Measurements from ENCODE around the gene COA8. TPM values are rescaled to one million over a fixed set of nuclear protein-coding genes. Genes with fewer than 3 reads are reported as not detected.

Gene COA8
- total and polyA plus RNA-seq, 2 donors (not counting 3 experiments of a cell fraction or from before 2014, with no cell fraction given) = 19.1 to 46.4 TPM

DNA sequence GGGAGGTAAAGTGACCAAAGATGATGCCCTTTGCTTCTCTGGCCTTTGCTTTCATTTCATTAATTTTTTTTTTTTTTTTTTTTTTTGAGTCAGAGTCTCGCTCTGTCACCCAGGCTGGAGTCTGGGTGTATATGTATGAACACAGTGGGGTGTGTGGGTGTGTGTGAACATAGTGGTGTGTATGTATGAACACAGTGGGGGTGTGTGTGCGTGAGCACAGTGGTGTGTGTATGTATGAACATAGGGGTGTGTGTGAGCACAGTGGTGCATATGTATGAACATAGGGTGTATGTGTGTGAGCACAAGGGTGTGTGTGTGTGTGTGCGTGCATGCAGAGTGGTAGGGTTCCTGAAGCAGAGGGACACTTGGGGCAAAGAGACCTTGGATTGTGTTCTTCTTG is 75.8 kb downstream of the COA8 start:
- Histone ChIP-seq H3K27ac (ENCODE audit: insufficient read depth, low read depth, low read length) (no peak overlapping the region), H3K36me3 (ENCODE audit: control insufficient read depth in 2 of 2, extremely low read depth in 1 of 2, insufficient read depth in 2 of 2, low read length in 2 of 2) (peaks cover 1 to 6% of the 10 kb centered on the region in 2 experiments), H2AFZ (ENCODE audit: low read depth, low read length) (no peak overlapping the region), H3K27me3 (ENCODE audit: control insufficient read depth in 2 of 2, insufficient read depth in 2 of 2, low read length in 2 of 2) (no peaks in the 10 kb centered on the region), H3K4me2 (ENCODE audit: insufficient read depth, low read length) (no peak overlapping the region), H3K4me1 (ENCODE audit: control insufficient read depth, extremely low read depth, insufficient read depth, low read length) (no peaks in the 10 kb centered on the region), H3K4me3 (replicated peaks in 1 of 3; ENCODE audit: insufficient read depth in 1 of 3, low read depth in 1 of 3, low read length in 3 of 3) (no peak overlapping the region), H3K79me2 (ENCODE audit: control insufficient read depth, insufficient read depth, low read length) (peaks cover 95% of the 10 kb centered on the region), H3K9ac (replicated peaks; ENCODE audit: extremely low read depth, insufficient read depth, low read length) (no peak overlapping the region), H4K20me1 (replicated peaks; ENCODE audit: control insufficient read depth, extremely low read depth, insufficient read depth, low read length) (peaks cover 8% of the 10 kb centered on the region), H3K9me3 (replicated peaks; ENCODE audit: control insufficient read depth, insufficient read depth, low read length) (no peaks in the 10 kb centered on the region), H3K9me1 (replicated peaks; ENCODE audit: control insufficient read depth, extremely low read depth, insufficient read depth, low read length) (no peaks in the 10 kb centered on the region)
- DNase-seq (ENCODE audit: low read depth, low spot score) = no peak
- intact Hi-C loops (cut with micrococcal nuclease) = no loop called here
- dilution Hi-C loops (cut with MboI; ENCODE audit: extremely low pct_ligation_motif_present, low sequenced_read_pairs) = no loop called here
- POLR2A ChIA-PET = no interaction called here
- no TSS peak for BruUV-seq (replicated peaks)
- TF ChIP-seq, protein P1, sequence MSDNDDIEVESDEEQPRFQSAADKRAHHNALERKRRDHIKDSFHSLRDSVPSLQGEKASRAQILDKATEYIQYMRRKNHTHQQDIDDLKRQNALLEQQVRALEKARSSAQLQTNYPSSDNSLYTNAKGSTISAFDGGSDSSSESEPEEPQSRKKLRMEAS (IDR thresholded peaks at IDR 0.05; ENCODE audit: insufficient read depth, insufficient read length) = no peak
- TF ChIP-seq GATA2 (IDR thresholded peaks at IDR 0.05; ENCODE audit: insufficient read depth, insufficient read length, low read depth, low read length) (no peak), CTCF (IDR thresholded peaks at IDR 0.05; ENCODE audit: extremely low read depth in 1 of 2, insufficient read depth in 1 of 2, low read depth in 1 of 2, low read length in 2 of 2) (no peak), MYC (IDR thresholded peaks at IDR 0.05; ENCODE audit: low read depth, low read length) (no peak), EZH2 (IDR thresholded peaks at IDR 0.05; ENCODE audit: borderline replicate concordance, low read depth, low read length, severe bottlenecking) (no peak), JUN (IDR thresholded peaks at IDR 0.05; ENCODE audit: borderline replicate concordance, insufficient read depth, insufficient read length, low read depth) (no peak), POLR2A (IDR thresholded peaks at IDR 0.05; ENCODE audit: low read depth, low read length) (no peak), POLR2AphosphoS5 (IDR thresholded peaks at IDR 0.05; ENCODE audit: insufficient read depth, low read depth, low read length) (no peak), FOS (IDR thresholded peaks at IDR 0.05; ENCODE audit: borderline replicate concordance, insufficient read depth, low read length) (no peak)
- no peak for FAIRE-seq
- CTCF ChIA-PET = no interaction called here

Small RNA genes within 50 kb of the gene (small RNA-seq; reads per million reads assigned to genes)
- not detected for gene RNU4-68P (ENCODE audit: insufficient read depth, insufficient read length, low read depth, low replicate concordance)
- gene RNU7-160P (ENCODE audit: insufficient read depth, insufficient read length, low read depth, low replicate concordance) = not detected

Other genes starting within 250 kb of the COA8 start
- gene EIF5, start 228.7 kb upstream of the COA8 start, total RNA-seq = 294 and 313 TPM in 2 replicates
- gene EIF5, start 228.7 kb upstream of the COA8 start, polyA plus RNA-seq = 145 and 175 TPM in 2 replicates
- 81.2 and 96.1 TPM in 2 replicates for gene MARK3, start 177.5 kb upstream of the COA8 start, total RNA-seq
- 43.7 and 46.6 TPM in 2 replicates for gene MARK3, start 177.5 kb upstream of the COA8 start, polyA plus RNA-seq
- gene CKB, start 40.1 kb upstream of the COA8 start, total RNA-seq = 2.4 and 4.0 TPM in 2 replicates
- 6.9 and 10.0 TPM in 2 replicates for gene CKB, start 40.1 kb upstream of the COA8 start, polyA plus RNA-seq
- 6.8 and 7.5 TPM in 2 replicates for gene TRMT61A, start 33.8 kb upstream of the COA8 start, total RNA-seq
- 10.6 and 12.8 TPM in 2 replicates for gene TRMT61A, start 33.8 kb upstream of the COA8 start, polyA plus RNA-seq
- gene BAG5, start 303 bp upstream of the COA8 start, total RNA-seq = 28.4 and 32.5 TPM in 2 replicates
- 5.0 and 6.3 TPM in 2 replicates for gene BAG5, start 303 bp upstream of the COA8 start, polyA plus RNA-seq
- gene KLC1, start 66.3 kb downstream of the COA8 start, total RNA-seq = 233 and 240 TPM in 2 replicates
- 124 and 128 TPM in 2 replicates for gene KLC1, start 66.3 kb downstream of the COA8 start, polyA plus RNA-seq
- 25.1 and 27.2 TPM in 2 replicates for gene XRCC3, start 152.5 kb downstream of the COA8 start, total RNA-seq
- gene XRCC3, start 152.5 kb downstream of the COA8 start, polyA plus RNA-seq = 13.4 and 13.6 TPM in 2 replicates
- 54.5 and 55.8 TPM in 2 replicates for gene ZFYVE21, start 152.8 kb downstream of the COA8 start, total RNA-seq
- 98.3 and 126 TPM in 2 replicates for gene ZFYVE21, start 152.8 kb downstream of the COA8 start, polyA plus RNA-seq